ENCODE results near the gene TENM4.

- TF ChIP-seq CTCF (IDR thresholded peaks at IDR 0.05; ENCODE audit: low read depth, low read length, missing input control) = no peak
- no peak for TF ChIP-seq TAF1 (conservative IDR thresholded peaks at IDR 0.05)
- TF ChIP-seq NR2F2 (IDR thresholded peaks at IDR 0.05) = no peak
- no peak for TF ChIP-seq MAX (IDR thresholded peaks at IDR 0.05)
- no peak for TF ChIP-seq ATF3 (IDR thresholded peaks at IDR 0.05)
- TF ChIP-seq SP1 (IDR thresholded peaks at IDR 0.05) = no peak
- TF ChIP-seq GABPA (IDR thresholded peaks at IDR 0.05 in 1 of 2, conservative IDR thresholded peaks at IDR 0.05 in 1 of 2) = no peak
- no peak for TF ChIP-seq FOXA1 (IDR thresholded peaks at IDR 0.05)
- no peak for TF ChIP-seq RAD21 (IDR thresholded peaks at IDR 0.05)
- no peak for TF ChIP-seq REST (IDR thresholded peaks at IDR 0.05)
- TF ChIP-seq JUND (IDR thresholded peaks at IDR 0.05) = no peak
- TF ChIP-seq ZBTB33 (IDR thresholded peaks at IDR 0.05) = no peak
- TF ChIP-seq YY1 (IDR thresholded peaks at IDR 0.05) = no peak
- TF ChIP-seq RXRA (IDR thresholded peaks at IDR 0.05) = no peak
Observed at GRCh38 chr11:79068356-79068755, 372.5 kb downstream of the TENM4 start.
